Effector CD8-positive, alpha-beta T cell (primary cell): ENCODE data around the gene ZNF528.

Experiments used
- DNase-seq: peaks from one replicate; lab custom pipeline; 2025; lab: John Stamatoyannopoulos, UW
- total RNA-seq, 4 experiments: gene quantifications; one replicate each; lab custom pipeline; 2026; lab: John Stamatoyannopoulos, UW

Gene ZNF528
- 18.8 to 50.2 (median 31.2) reads per million in 4 experiments for total RNA-seq

GRCh38 chr19:52397310-52398080 lies at the start of gene ZNF528:
TSS of gene ZNF528 (plus strand) at chr19:52397849. CDS start at chr19:52402014, 4,165 bp downstream.
- DNase-seq, result peak; percentile 92

GRCh38 chr19:52351512-52351911 lies 46.1 kb upstream of the ZNF528 start:
- DNase-seq, result no peak

GRCh38 chr19:52366414-52366824 lies 31.2 kb upstream of the ZNF528 start:
- DNase-seq, result no peak

GRCh38 chr19:52369559-52370340 lies 27.9 kb upstream of the ZNF528 start, which contains the start of gene ZNF880:
TSS of gene ZNF880 (plus strand) at chr19:52369923. CDS start at chr19:52369966, 43 bp downstream.
- DNase-seq, result peak; percentile 89

GRCh38 chr19:52370341-52370710 lies 27.3 kb upstream of the ZNF528 start:
- no peak for DNase-seq

- no peak for DNase-seq
Measured at GRCh38 chr19:52391135-52391534, 6.5 kb upstream of the ZNF528 start.

GRCh38 chr19:52398081-52398441 lies 412 bp downstream of the ZNF528 start:
- DNase-seq, result no peak

DNA sequence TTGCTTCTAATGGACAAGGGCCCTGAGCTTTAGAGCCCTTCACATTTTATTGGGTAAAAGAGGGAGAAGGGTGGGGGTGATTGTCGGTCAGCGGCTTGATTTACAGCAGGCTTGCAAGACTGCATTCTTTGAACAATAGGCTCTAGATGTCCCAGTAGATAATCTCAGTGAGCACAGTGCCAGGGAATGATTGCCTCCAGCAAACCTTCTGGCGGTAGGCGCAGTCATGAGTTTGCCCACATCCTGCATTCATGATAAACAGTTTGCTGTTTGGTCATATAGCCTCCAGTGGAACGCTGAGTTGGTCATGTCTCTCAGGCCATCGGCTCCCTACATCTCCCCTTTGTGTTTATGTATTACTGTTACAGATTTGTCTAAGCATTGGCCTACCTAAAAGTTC lies 12.6 kb downstream of the ZNF528 start:
- no peak for DNase-seq

DNA sequence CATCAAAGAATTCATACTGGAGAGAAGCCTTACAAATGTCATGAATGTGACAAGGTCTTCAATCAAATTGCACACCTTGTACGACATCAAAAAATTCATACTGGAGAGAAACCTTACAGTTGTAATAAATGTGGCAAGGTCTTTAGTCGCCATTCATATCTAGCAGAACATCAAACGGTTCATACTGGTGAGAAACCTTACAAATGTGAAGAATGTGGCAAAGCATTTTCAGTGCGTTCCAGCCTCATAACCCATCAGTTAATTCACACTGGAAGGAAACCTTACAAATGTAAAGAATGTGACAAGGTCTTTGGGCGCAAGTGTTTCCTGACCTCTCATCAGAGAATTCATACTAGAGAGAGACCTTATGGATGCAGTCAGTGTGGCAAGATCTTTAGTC lies 18.1 kb downstream of the ZNF528 start:
- DNase-seq, result no peak

GRCh38 chr19:52428937-52429336 lies 31.3 kb downstream of the ZNF528 start, which contains the start of gene ZNF534:
TSS of gene ZNF534 (plus strand) at chr19:52429148. CDS start at chr19:52431475, 2,327 bp downstream.
- DNase-seq, result no peak

DNA sequence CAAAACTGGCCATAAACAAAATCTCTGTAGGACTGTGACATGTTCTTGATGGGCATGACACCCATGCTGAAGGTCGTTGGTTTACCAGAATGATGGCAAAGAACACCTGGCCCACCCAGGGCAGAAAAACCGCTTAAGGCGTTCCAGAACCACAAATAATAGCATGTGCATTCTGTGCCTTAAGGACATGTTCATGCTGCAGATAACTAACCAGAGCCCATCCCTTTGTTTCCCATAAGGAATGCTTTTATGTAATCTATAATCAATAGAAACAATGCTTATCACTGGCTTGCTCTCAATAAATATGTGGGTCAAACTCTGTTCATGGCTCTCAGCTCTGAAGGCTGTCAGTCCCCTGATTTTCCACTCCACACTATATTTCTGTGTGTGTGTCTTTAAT lies 44.5 kb downstream of the ZNF528 start:
- DNase-seq, result no peak

GRCh38 chr19:52444506-52444905 lies 46.9 kb downstream of the ZNF528 start:
- no peak for DNase-seq

DNA sequence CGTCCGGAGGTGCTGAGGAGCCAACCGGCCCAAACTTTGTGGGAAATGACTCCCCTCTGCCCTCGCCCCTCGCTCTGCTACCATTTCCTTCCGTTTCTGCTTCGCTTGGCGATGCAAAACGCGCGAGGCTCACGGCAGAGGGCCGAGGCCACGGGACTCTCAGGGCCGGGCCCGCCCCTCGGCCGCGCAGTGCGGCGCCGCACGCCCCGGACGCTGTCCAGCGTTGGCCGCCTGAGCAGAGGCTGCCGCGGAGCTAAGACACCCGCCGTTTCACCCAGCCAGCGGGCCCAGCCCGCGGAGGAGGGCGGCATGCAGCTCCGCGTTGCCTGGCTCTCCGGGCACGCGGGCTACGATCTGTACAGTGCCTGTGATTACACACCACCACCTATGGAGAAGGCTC lies 53.6 kb downstream of the ZNF528 start:
- DNase-seq, result no peak

- DNase-seq, result peak; percentile 45
Measured at GRCh38 chr19:52453324-52454094, 55.9 kb downstream of the ZNF528 start, which contains the start of gene ZNF578. TSS of gene ZNF578 (plus strand) at chr19:52453553. CDS start at chr19:52501846, 48,293 bp downstream.

- no peak for DNase-seq
Measured at GRCh38 chr19:52464798-52465470, 67.3 kb downstream of the ZNF528 start.
